Glutamatergic neuron (in vitro differentiated cells): ENCODE measurements around the gene PIGU. TPM values are rescaled to one million over a fixed set of nuclear protein-coding genes. Genes with fewer than 3 reads are reported as not detected.

Source experiments
- DNase-seq: peaks from one replicate; pipeline ENCODE4 v3.0.0; 2022
- H3K27ac Mint-ChIP-seq: one replicate; pipeline ENCODE4 v1.8.0; 2020; ENCODE audit warnings: mild to moderate bottlenecking, mixed read lengths, inconsistent platforms; ENCODE audit not compliant: unreplicated experiment
- H3K27me3 Mint-ChIP-seq: one replicate; pipeline ENCODE4 v1.8.0; 2020; ENCODE audit warnings: mild to moderate bottlenecking, moderate library complexity, mixed read lengths, inconsistent platforms; ENCODE audit not compliant: unreplicated experiment
- H3K36me3 Mint-ChIP-seq: one replicate; pipeline ENCODE4 v1.8.0; 2020; ENCODE audit warnings: mild to moderate bottlenecking, mixed read lengths, inconsistent platforms; ENCODE audit not compliant: unreplicated experiment
- H3K4me1 Mint-ChIP-seq: one replicate; pipeline ENCODE4 v1.8.0; 2020; ENCODE audit warnings: mild to moderate bottlenecking, low read depth, mixed read lengths, inconsistent platforms; ENCODE audit not compliant: unreplicated experiment
- H3K4me3 Mint-ChIP-seq: one replicate; pipeline ENCODE4 v1.8.0; 2020; ENCODE audit warnings: mild to moderate bottlenecking, mixed read lengths, inconsistent platforms; ENCODE audit not compliant: unreplicated experiment
- H3K9me3 Mint-ChIP-seq: one replicate; pipeline ENCODE4 v1.8.0; 2020; ENCODE audit warnings: mild to moderate bottlenecking, moderate library complexity, mixed read lengths, inconsistent platforms; ENCODE audit not compliant: unreplicated experiment
- total RNA-seq: library from RNA; stranded (reverse); fragmentation: NEBNext Ultra II Directional; extraction: Animal tissue kit (Norgen Biotek cat#: 25700); gene quantifications from one replicate; pipeline ENCODE4 v1.2.1, GENCODE V29; 2021; ENCODE audit not compliant: unreplicated experiment
- TF ChIP-seq, protein P1 (sequence below): fragments of 200-600 bp; sonication (generic); IDR thresholded peaks from one replicate; pipeline ENCODE4 v1.5.0; 2021; ENCODE audit not compliant: partially characterized antibody, unreplicated experiment

PIGU gene
- total RNA-seq, 1 donor from 2014 or later: 19.4 TPM

DNA sequence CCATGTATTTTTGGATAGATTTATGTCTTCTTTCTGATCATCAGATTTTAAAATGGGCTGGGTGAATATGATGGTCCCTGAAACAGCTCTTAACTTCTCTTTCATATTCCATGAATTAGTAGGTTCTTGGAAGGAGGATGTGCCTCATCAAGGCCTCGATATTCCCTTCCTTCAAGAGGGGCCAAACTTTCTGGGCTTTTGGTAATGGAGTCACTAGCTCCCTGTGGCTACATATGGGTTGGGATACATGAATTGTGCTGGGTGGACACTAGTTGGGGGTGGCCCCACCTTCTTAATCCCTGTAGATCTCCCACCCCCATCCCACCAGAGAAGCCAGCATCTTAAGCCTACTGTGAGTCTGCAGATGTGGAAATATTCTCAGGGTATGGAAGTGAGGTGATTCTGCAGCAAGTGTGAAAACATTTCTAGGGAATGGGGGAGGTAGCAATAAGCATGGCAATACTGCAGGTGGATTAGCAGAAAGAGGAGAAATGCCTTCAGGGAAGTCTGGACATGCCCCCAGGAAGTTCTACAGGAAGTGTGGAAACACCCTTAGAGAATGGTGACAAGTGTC is 29.5 kb upstream of the PIGU start:
- Mint-ChIP-seq H3K27ac (peak overlapping the region; percentile 98), H3K4me3 (peak overlapping the region; percentile 98), H3K36me3 (peaks cover 5% of the 10 kb centered on the region), H3K4me1 (peaks cover 37% of the 10 kb centered on the region), H3K9me3 (peaks cover 34% of the 10 kb centered on the region), H3K27me3 (peaks cover 24% of the 10 kb centered on the region)
- no peak for DNase-seq
- TF ChIP-seq, protein P1, sequence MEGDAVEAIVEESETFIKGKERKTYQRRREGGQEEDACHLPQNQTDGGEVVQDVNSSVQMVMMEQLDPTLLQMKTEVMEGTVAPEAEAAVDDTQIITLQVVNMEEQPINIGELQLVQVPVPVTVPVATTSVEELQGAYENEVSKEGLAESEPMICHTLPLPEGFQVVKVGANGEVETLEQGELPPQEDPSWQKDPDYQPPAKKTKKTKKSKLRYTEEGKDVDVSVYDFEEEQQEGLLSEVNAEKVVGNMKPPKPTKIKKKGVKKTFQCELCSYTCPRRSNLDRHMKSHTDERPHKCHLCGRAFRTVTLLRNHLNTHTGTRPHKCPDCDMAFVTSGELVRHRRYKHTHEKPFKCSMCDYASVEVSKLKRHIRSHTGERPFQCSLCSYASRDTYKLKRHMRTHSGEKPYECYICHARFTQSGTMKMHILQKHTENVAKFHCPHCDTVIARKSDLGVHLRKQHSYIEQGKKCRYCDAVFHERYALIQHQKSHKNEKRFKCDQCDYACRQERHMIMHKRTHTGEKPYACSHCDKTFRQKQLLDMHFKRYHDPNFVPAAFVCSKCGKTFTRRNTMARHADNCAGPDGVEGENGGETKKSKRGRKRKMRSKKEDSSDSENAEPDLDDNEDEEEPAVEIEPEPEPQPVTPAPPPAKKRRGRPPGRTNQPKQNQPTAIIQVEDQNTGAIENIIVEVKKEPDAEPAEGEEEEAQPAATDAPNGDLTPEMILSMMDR: no peak

DNA sequence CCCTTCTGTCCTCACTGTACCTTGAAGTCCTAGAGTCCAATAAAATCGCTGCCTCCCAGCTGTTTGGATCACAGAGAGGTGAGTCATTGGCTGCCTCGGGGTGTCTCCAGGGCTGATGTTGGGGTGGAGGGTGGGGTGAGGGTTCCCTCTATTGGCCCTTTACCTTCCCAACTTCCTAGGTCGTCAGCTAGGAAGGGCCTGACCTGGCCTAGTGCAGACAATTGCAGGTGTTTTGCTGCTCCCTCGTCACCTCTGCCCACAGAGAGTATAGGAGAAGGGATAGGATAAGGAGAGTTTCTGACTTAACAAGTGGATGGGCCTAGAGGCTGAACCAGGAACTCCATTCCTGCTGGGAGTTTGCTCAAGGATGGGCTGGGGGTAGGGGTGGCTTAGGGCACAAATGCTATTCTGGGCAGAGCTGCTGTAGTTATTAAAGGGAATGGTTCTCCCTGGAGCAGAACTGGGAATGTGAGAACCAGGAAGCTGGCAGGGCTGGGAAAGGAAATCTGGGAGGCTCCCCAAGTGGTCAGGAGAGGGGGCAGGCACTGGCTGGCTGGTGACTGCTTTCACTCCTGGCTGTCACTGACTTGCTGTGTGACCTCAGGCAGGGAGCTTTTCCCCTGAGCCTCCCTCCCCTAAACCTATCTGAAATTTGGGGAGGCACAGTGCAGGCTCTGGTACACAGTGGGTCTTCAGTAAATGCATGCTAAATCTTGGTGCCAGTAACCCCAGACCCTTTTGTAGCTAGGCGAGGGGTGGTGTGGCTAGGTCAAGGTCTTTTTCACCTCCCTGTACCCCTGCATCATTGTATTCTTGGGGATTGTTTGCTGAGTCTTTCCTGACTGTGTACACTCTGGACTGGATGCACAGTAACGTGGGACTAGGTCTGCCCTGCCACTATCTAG is 28.8 kb upstream of the PIGU start:
- peak overlapping the region; percentile 98 for H3K27ac Mint-ChIP-seq
- H3K9me3 Mint-ChIP-seq: peaks cover 34% of the 10 kb centered on the region
- DNase-seq: no peak
- H3K4me3 Mint-ChIP-seq: peak overlapping the region; percentile 98
- peaks cover 24% of the 10 kb centered on the region for H3K27me3 Mint-ChIP-seq
- peaks cover 5% of the 10 kb centered on the region for H3K36me3 Mint-ChIP-seq
- TF ChIP-seq, protein P1: peak; percentile 40
- peaks cover 35% of the 10 kb centered on the region for H3K4me1 Mint-ChIP-seq

DNA sequence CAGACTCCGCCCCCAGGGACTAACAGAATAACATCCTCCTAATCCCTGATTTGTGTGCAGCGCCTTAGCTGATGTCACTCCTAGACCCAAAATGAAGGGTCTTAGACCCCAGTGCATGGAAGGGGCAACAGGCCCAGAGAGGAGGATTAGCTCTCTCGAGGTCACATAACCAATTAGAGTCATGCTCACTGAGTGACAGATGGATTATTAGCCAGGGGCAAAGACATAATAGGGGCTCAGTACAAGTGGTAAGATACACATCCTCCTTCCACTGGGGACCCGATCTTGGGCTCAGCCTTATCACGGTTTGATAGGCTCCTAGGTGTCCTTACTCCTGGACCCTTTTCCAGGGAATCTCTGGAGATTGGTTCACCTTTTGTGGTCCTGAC is 28.1 kb upstream of the PIGU start:
- Mint-ChIP-seq H3K4me3 (peak overlapping the region; percentile 98), H3K4me1 (peaks cover 30% of the 10 kb centered on the region), H3K36me3 (peaks cover 5% of the 10 kb centered on the region), H3K9me3 (peaks cover 29% of the 10 kb centered on the region), H3K27ac (peak overlapping the region; percentile 98), H3K27me3 (peaks cover 23% of the 10 kb centered on the region)
- DNase-seq: no peak
- TF ChIP-seq, protein P1: no peak

DNA sequence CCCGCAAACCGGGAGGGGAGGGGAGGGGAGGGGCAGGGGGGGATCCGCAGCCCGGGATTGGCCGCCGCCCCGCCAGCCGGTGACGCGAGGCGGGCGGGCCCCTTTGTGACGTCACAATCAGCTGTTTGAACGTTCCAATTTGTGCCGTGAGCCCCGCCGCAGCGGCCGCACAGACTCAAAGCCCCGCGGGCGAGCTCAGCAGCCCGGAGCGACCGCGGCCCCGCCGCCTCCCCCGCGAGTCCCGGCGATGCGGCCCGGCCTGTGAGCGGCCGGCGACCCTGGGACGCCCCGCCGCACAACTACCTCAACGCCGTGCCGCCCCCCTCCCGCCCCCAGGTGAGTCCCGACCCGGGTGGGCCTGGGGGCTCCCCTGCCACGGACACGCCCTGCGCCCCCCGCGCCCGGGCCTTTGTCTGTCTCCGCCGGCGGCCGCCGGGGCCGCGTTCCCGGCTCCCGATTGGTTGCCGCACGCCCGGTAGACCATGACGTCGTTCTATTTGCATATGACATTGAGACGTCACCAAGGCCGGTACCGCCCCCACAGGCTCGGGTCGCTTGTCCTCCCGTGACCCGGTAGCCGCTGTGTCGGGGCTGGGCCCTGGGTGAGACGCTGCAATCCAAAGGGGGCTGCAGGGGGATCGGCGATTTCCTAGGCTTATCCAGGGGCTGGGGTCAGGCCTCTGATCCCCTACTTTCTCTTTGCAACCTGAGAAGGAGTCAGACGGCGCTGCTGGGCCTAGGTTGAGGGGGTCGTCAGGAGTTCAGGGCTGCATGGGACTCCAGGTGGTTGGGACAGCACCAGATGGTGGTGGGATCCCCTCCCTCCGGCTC is 27.5 kb upstream of the PIGU start, which contains the start of gene TP53INP2:
Gene TP53INP2 (plus strand): TSS at position 168 of the 831 bp plus-strand sequence. CDS start 4,396 bp downstream, outside the sequence.
- Mint-ChIP-seq H3K9me3 (peaks cover 29% of the 10 kb centered on the region), H3K4me1 (peaks cover 30% of the 10 kb centered on the region), H3K4me3 (peak within 1 kb of the TSS; percentile 98), H3K27me3 (peaks cover 23% of the 10 kb centered on the region), H3K36me3 (peaks cover 5% of the 10 kb centered on the region), H3K27ac (peak within 1 kb of the TSS; percentile 99)
- TF ChIP-seq, protein P1: no peak
- DNase-seq: peak; percentile 95
